Lung (tissue), 12 donors: ENCODE measurements around the gene KRTAP12-3. TPM values are rescaled to one million over a fixed set of nuclear protein-coding genes. Genes with fewer than 3 reads are reported as not detected.

Source experiments
- ATAC-seq: fragments of 200-7000 bp; cut with Tn5 transposase; one replicate; pipeline ENCODE4 v1.9.1; 2020; ENCODE audit warnings: moderate number of reproducible peaks; ENCODE audit not compliant: insufficient read depth, low FRiP score
- DNase-seq, 3 donors: peaks; one replicate each; pipeline ENCODE4 v3.0.0-alpha.2; 2013 to 2017
- H3K27ac ChIP-seq, 2 donors: one replicate each; pipeline ENCODE4 v1.5.1; 2013; ENCODE audit warnings: mild to moderate bottlenecking in 2 of 2, moderate library complexity in 2 of 2, control low read depth in 1 of 2, inconsistent platforms in 1 of 2, low read depth in 1 of 2, low read length in 1 of 2
- H3K27me3 ChIP-seq, 3 donors: one replicate each; pipeline ENCODE4 v1.5.1; 2013; ENCODE audit warnings: low read length in 2 of 3; ENCODE audit not compliant: control insufficient read depth in 3 of 3, insufficient read depth in 3 of 3
- H3K36me3 ChIP-seq, 4 donors: one replicate each; pipeline ENCODE4 v1.5.1; 2013; ENCODE audit warnings: low read length in 4 of 4, mild to moderate bottlenecking in 1 of 4, moderate library complexity in 1 of 4; ENCODE audit not compliant: control insufficient read depth in 4 of 4, insufficient read depth in 4 of 4
- H3K4me1 ChIP-seq, 5 donors: one replicate each; pipeline ENCODE4 v1.5.1; 2013; ENCODE audit warnings: low read length in 5 of 5, mild to moderate bottlenecking in 2 of 5, moderate library complexity in 1 of 5; ENCODE audit not compliant: control insufficient read depth in 5 of 5, insufficient read depth in 5 of 5
- H3K4me3 ChIP-seq: one replicate; pipeline ENCODE4 v1.5.1; 2013; ENCODE audit warnings: mild to moderate bottlenecking, control low read depth, moderate library complexity
- H3K9ac ChIP-seq, 2 donors: one replicate each; pipeline ENCODE4 v1.5.1; 2013; ENCODE audit warnings: low read length in 2 of 2, control low read depth in 1 of 2; ENCODE audit not compliant: insufficient read depth in 1 of 2
- H3K9me3 ChIP-seq, 4 donors: one replicate each; pipeline ENCODE4 v1.5.1; 2013; ENCODE audit warnings: low read length in 3 of 4, mild to moderate bottlenecking in 1 of 4, moderate library complexity in 1 of 4; ENCODE audit not compliant: control insufficient read depth in 4 of 4, insufficient read depth in 3 of 4
- CTCF ChIP-seq: IDR thresholded peaks from 2 replicates; pipeline ENCODE4 v1.5.1; 2012; ENCODE audit warnings: mild to moderate bottlenecking; ENCODE audit errors: control extremely low read depth, extremely low read depth
- WGBS, 2 donors: extraction: QIAGEN DNeasy Blood & Tissue Kit; methylation state at CpG; one replicate each; pipeline ENCODE4 v1.1.7; 2013; 5-methylcytosine and 5-hydroxymethylcytosine counted together
- polyA plus RNA-seq, 2 donors: library from polyadenylated mRNA; stranded (reverse); fragments of 200-250 nt; gene quantifications; one replicate each; pipeline ENCODE4 v1.2.1, GENCODE V29; 2013
- total RNA-seq, 2 donors: library from RNA; depleted of rRNA in 1 of 2; stranded (reverse); fragments of >200 nt in 1 of 2; gene quantifications; one replicate each; pipeline ENCODE4 v1.2.1, GENCODE V29; 2014 to 2021
- donor health status: control.
- donor health status: control.
- donor health status: Bipolar disorder and iron deficiency.
- donor health status: healthy.
- donor health status: DM: yes; HTN: yes; CAD: no.

KRTAP12-3 gene
- total and polyA plus RNA-seq, 4 donors, result not detected

DNA sequence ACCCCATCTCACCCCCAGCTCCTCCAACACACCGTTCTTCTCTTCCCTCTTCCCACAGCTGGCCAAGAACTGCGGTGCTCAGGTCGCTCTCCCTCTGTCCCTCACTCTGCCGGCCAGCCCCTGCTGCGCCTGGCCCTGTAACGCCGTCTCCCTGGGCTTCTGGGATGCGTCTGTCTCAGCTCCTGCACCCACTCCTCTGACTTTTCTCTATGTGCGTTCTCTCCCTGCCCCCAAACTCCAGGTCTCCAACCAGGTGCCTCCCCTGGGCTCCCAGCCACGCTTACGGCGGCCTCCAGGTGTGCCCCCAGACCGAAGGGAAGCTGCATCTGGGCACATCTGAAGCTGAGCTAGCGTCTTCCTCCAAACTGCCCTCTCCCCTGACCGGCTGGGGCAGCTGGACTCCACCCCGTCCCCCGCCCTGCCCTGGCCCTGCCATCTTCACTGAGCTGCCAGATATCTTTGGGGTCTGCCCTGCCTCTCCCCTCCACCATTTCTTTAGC lies 41.8 kb downstream of the KRTAP12-3 start:
- Histone ChIP-seq H3K27me3 (peaks cover 5 to 46% (median 15%) of the 10 kb centered on the region in 3 donors), H3K9me3 (peaks cover 0 to 6% (median 0%) of the 10 kb centered on the region in 4 donors), H3K27ac (no peak overlapping the region), H3K4me3 (no peak overlapping the region), H3K36me3 (no peaks in the 10 kb centered on the region), H3K4me1 (no peaks in the 10 kb centered on the region), H3K9ac (no peak overlapping the region)
- ATAC-seq (no peak), DNase-seq (no peak)
- WGBS, 2 donors, result 55 to 59% methylated on average over 17 of the region's 17 CpGs
- TF ChIP-seq CTCF, result no peak

- ATAC-seq, result no peak
- Histone ChIP-seq H3K4me3 (no peak overlapping the region), H3K9ac (no peak overlapping the region), H3K4me1 (no peaks in the 10 kb centered on the region), H3K36me3 (no peaks in the 10 kb centered on the region), H3K9me3 (peaks cover 0 to 9% (median 0%) of the 10 kb centered on the region in 4 donors), H3K27ac (no peak overlapping the region), H3K27me3 (peaks cover 8 to 49% (median 15%) of the 10 kb centered on the region in 3 donors)
- WGBS, 2 donors, result 52 to 57% methylated on average over 21 of the region's 21 CpGs
- TF ChIP-seq CTCF, result no peak
- no peak for DNase-seq
Observed at GRCh38 chr21:44700101-44701022, 42.6 kb downstream of the KRTAP12-3 start.

DNA sequence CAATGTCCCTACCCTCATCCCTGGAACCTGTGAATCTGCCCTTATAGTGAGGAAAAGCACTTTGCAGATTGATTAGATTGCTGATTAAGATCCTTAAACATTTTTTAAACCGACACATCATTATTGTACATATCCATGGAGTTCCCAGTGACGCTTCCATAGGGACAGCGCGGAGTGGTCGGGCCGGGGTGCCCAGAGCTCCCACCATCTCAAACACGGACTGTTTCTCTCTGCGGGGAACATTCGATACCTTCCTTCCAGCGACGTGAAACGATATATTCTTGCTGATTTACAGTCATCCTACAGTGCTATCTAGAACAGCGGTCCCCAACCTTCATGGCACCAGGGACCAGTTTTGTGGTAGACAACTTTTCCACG lies 43.3 kb downstream of the KRTAP12-3 start:
- Histone ChIP-seq H3K9me3 (peaks cover 0 to 10% (median 0%) of the 10 kb centered on the region in 4 donors), H3K9ac (no peak overlapping the region), H3K4me1 (no peaks in the 10 kb centered on the region), H3K4me3 (no peak overlapping the region), H3K27ac (no peak overlapping the region), H3K27me3 (peaks cover 8 to 48% (median 16%) of the 10 kb centered on the region in 3 donors), H3K36me3 (no peaks in the 10 kb centered on the region)
- TF ChIP-seq CTCF, result no peak
- DNase-seq (no peak), ATAC-seq (no peak)
- WGBS, 2 donors, result 84 to 90% methylated on average over 14 of the region's 14 CpGs
